IMR-90 (cell line): ENCODE results near the gene RNF112.

Source experiments
- CEBPB ChIP-seq: IDR thresholded peaks from 2 replicates; pipeline ENCODE4 v1.6.1; 2012; ENCODE audit warnings: low read depth, low read length, improper control_type of control experiment
- MAZ ChIP-seq: IDR thresholded peaks from 2 replicates; pipeline ENCODE4 v1.6.1; 2012; ENCODE audit warnings: low read depth, mild to moderate bottlenecking, low read length, improper control_type of control experiment, moderate library complexity, borderline replicate concordance
- MXI1 ChIP-seq: IDR thresholded peaks from 2 replicates; pipeline ENCODE4 v1.6.1; 2012; ENCODE audit warnings: low read depth, mild to moderate bottlenecking, low read length, moderate library complexity, borderline replicate concordance
- POLR2A ChIP-seq: IDR thresholded peaks from 2 replicates; pipeline ENCODE4 v1.6.1; 2012; ENCODE audit warnings: mild to moderate bottlenecking, low read depth, low read length
- TF ChIP-seq, protein P1 (sequence below): conservative IDR thresholded peaks from 2 replicates; pipeline ENCODE4 v1.5.1; 2012; ENCODE audit warnings: mild to moderate bottlenecking, low read depth, low read length, improper control_type of control experiment

DNA sequence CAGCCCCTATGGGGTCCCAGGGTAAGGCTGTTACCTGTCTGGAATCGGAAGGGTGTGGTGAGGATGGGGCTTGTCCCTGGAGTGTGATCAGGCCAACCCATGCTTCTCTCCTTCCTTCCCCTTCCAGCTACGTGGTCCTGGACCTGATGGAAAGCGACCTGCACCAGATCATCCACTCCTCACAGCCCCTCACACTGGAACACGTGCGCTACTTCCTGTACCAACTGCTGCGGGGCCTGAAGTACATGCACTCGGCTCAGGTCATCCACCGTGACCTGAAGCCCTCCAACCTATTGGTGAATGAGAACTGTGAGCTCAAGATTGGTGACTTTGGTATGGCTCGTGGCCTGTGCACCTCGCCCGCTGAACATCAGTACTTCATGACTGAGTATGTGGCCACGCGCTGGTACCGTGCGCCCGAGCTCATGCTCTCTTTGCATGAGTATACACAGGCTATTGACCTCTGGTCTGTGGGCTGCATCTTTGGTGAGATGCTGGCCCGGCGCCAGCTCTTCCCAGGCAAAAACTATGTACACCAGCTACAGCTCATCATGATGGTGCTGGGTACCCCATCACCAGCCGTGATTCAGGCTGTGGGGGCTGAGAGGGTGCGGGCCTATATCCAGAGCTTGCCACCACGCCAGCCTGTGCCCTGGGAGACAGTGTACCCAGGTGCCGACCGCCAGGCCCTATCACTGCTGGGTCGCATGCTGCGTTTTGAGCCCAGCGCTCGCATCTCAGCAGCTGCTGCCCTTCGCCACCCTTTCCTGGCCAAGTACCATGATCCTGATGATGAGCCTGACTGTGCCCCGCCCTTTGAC, 30.3 kb upstream of the RNF112 start:
- TF ChIP-seq POLR2A (no peak), CEBPB (no peak), MXI1 (no peak), MAZ (no peak)
- TF ChIP-seq, protein P1, sequence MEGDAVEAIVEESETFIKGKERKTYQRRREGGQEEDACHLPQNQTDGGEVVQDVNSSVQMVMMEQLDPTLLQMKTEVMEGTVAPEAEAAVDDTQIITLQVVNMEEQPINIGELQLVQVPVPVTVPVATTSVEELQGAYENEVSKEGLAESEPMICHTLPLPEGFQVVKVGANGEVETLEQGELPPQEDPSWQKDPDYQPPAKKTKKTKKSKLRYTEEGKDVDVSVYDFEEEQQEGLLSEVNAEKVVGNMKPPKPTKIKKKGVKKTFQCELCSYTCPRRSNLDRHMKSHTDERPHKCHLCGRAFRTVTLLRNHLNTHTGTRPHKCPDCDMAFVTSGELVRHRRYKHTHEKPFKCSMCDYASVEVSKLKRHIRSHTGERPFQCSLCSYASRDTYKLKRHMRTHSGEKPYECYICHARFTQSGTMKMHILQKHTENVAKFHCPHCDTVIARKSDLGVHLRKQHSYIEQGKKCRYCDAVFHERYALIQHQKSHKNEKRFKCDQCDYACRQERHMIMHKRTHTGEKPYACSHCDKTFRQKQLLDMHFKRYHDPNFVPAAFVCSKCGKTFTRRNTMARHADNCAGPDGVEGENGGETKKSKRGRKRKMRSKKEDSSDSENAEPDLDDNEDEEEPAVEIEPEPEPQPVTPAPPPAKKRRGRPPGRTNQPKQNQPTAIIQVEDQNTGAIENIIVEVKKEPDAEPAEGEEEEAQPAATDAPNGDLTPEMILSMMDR, result no peak
